Natural killer cell treated with Interleukin-12 subunit alpha and Interleukin-12 subunit beta and Interleukin-15 and Interleukin-18, amount 100 ng/mL, for 72 hours (primary cell): Measurements from ENCODE around the gene ZNF177. TPM values are rescaled to one million over a fixed set of nuclear protein-coding genes. Genes with fewer than 3 reads are reported as not detected.
"Not testable (repeated sequence)": the region's sequence is repeated elsewhere in the genome, so short reads cannot be mapped to it uniquely, and the experiment has no call there.

ENCODE experiments used
- ATAC-seq, 2 donors: fragments of 150-1000 bp; cut with Tn5 transposase in 1 of 2; sonication (Bioruptor Pico), chemical (Tn5 transposase) in 1 of 2; 2 replicates each; pipeline ENCODE4 v1.10.0; 2021
- DNase-seq: peaks from one replicate; pipeline ENCODE4 v3.0.0; 2022; ENCODE audit warnings: low spot score
- H3K27ac Mint-ChIP-seq, 2 donors: 1 replicate in 1 of 2; 2 replicates in 1 of 2; pipeline ENCODE4 v1.8.0; 2022; ENCODE audit warnings: mixed read lengths in 2 of 2, mild to moderate bottlenecking in 1 of 2, moderate library complexity in 1 of 2
- H3K27me3 Mint-ChIP-seq, 2 donors: 1 replicate in 1 of 2; 2 replicates in 1 of 2; pipeline ENCODE4 v1.8.0; 2022; ENCODE audit warnings: mixed read lengths in 2 of 2
- H3K36me3 Mint-ChIP-seq: one replicate; pipeline ENCODE4 v1.8.0; 2022; ENCODE audit warnings: mixed read lengths
- H3K4me1 Mint-ChIP-seq, 2 donors: 1 replicate in 1 of 2; 2 replicates in 1 of 2; pipeline ENCODE4 v1.8.0; 2022; ENCODE audit warnings: low read depth in 2 of 2, mixed read lengths in 2 of 2, mild to moderate bottlenecking in 1 of 2
- H3K4me3 Mint-ChIP-seq: one replicate; pipeline ENCODE4 v1.8.0; 2022; ENCODE audit warnings: mixed read lengths
- H3K9me3 Mint-ChIP-seq: 2 replicates; pipeline ENCODE4 v1.8.0; 2022; ENCODE audit warnings: mixed read lengths
- total RNA-seq, 2 donors: library from RNA; stranded (reverse); gene quantifications; one replicate each; pipeline ENCODE4 v1.2.3, GENCODE V29; 2022

Gene ZNF177
- total RNA-seq, result under 1 TPM; 0.33 to 0.86 TPM

- DNase-seq, result no peak
These were observed at the start of gene ZNF177 for GRCh38 chr19:9362905-9363304. Gene ZNF177 (plus strand): TSS chr19:9363013. CDS start chr19:9378312, 15,299 bp downstream.

GRCh38 chr19:9313756-9314155 lies 49.1 kb upstream of the ZNF177 start:
- H3K9me3 Mint-ChIP-seq, result peaks cover 4% of the 10 kb centered on the region
- no peak for DNase-seq
- H3K36me3 Mint-ChIP-seq, result peaks cover 6% of the 10 kb centered on the region
- H3K27ac Mint-ChIP-seq, result no peak overlapping the region
- no peak for ATAC-seq
- H3K27me3 Mint-ChIP-seq, result peaks cover 7 to 11% of the 10 kb centered on the region in 2 donors
- no peak overlapping the region for H3K4me3 Mint-ChIP-seq
- H3K4me1 Mint-ChIP-seq, result peaks cover 4 to 10% of the 10 kb centered on the region in 2 donors

More at GRCh38 chr19:9362905-9363304, at the start of gene ZNF177:
- H3K27ac Mint-ChIP-seq, result no peak within 1 kb of the TSS
- H3K27me3 Mint-ChIP-seq, result peaks cover 7 to 9% of the 10 kb centered on the region in 2 donors
- peaks cover 48% of the 10 kb centered on the region for H3K36me3 Mint-ChIP-seq
- H3K4me3 Mint-ChIP-seq, result peak within 1 kb of the TSS; percentile 3
- H3K9me3 Mint-ChIP-seq, result peaks cover 32% of the 10 kb centered on the region
- ATAC-seq, result peak in 1 of 2 donors; percentile 60
- H3K4me1 Mint-ChIP-seq, result peaks cover 0 to 7% of the 10 kb centered on the region in 2 donors

GRCh38 chr19:9321338-9321737 lies 41.5 kb upstream of the ZNF177 start:
- H3K27me3 Mint-ChIP-seq, result no peaks in the 10 kb centered on the region
- ATAC-seq (no peak), DNase-seq (no peak)
- peaks cover 4% of the 10 kb centered on the region for H3K9me3 Mint-ChIP-seq
- peaks cover 16 to 20% of the 10 kb centered on the region in 2 donors for H3K4me1 Mint-ChIP-seq
- H3K36me3 Mint-ChIP-seq, result peaks cover 16% of the 10 kb centered on the region
- no peak overlapping the region for H3K27ac Mint-ChIP-seq
- no peak overlapping the region for H3K4me3 Mint-ChIP-seq

- H3K36me3 Mint-ChIP-seq, result peaks cover 16% of the 10 kb centered on the region
- not testable (repeated sequence) for H3K9me3 Mint-ChIP-seq, H3K27me3 Mint-ChIP-seq, H3K27ac Mint-ChIP-seq, H3K4me3 Mint-ChIP-seq, ATAC-seq, DNase-seq
- H3K4me1 Mint-ChIP-seq, result peaks cover 16 to 20% of the 10 kb centered on the region in 2 donors
These were observed 41.1 kb upstream of the ZNF177 start for GRCh38 chr19:9321756-9322155.

- peak overlapping the region in 1 of 2 donors; percentile 85 for H3K27ac Mint-ChIP-seq
These were observed 40.6 kb upstream of the ZNF177 start for GRCh38 chr19:9322201-9322600.

GRCh38 chr19:9323557-9323918 lies 39.3 kb upstream of the ZNF177 start:
- peak; percentile 72 for DNase-seq
- Mint-ChIP-seq H3K4me3 (peak overlapping the region; percentile 93), H3K9me3 (peaks cover 4% of the 10 kb centered on the region), H3K27me3 (no peaks in the 10 kb centered on the region), H3K36me3 (peaks cover 24% of the 10 kb centered on the region), H3K27ac (peak overlapping the region; percentile 85 to 97), H3K4me1 (peaks cover 16 to 20% of the 10 kb centered on the region in 2 donors)
- peak; percentile 59 to 78 for ATAC-seq

More at GRCh38 chr19:9322201-9322600, 40.6 kb upstream of the ZNF177 start:
- H3K4me1 Mint-ChIP-seq, result peaks cover 16 to 20% of the 10 kb centered on the region in 2 donors
- DNase-seq, H3K9me3 Mint-ChIP-seq, H3K27me3 Mint-ChIP-seq, ATAC-seq: not testable (repeated sequence)
- peaks cover 17% of the 10 kb centered on the region for H3K36me3 Mint-ChIP-seq
- peak overlapping the region; percentile 93 for H3K4me3 Mint-ChIP-seq

DNA sequence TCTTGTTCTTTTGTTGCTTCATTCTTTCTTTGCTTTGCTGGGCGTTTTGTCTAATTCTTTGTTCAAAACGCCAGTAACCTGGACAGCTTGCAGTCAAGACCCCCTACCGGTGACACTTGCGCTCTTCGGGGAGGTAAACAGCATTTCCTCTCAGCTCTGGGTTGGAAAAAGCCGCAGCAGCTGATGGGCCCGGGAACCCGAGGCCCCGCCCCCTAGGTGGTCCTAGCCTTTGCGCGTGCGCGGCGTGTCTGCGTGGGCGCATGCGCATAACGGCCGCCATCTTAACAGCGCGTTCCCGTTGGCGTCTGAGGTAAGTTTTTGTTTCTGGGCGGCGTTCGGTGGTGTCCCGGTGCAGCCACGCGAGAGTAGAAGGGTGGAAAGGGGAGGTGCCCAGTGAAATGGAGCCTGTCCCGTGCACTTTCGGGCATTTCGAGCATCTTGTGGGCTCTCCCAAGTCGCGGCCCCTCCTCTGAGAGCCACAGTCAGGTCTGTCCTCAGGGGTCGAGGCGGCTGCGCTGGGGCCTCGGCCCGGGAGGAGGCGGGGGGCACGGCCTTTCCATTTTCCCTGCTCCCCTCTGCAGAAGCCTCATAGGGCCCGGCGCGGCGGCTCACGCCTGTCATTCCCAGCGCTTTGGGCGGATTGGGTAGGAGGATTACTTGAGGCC lies 38.8 kb upstream of the ZNF177 start, which contains the start of gene ZNF559:
ZNF559 (plus strand) TSS at position 261 of the 665 bp plus-strand sequence. CDS start 14,371 bp downstream, outside the sequence.
- Mint-ChIP-seq H3K36me3 (peaks cover 24% of the 10 kb centered on the region), H3K27me3 (no peaks in the 10 kb centered on the region), H3K4me1 (peaks cover 16 to 20% of the 10 kb centered on the region in 2 donors), H3K27ac (peak within 1 kb of the TSS; percentile 85 to 97), H3K4me3 (peak within 1 kb of the TSS; percentile 93), H3K9me3 (peaks cover 4% of the 10 kb centered on the region)
- DNase-seq (peak; percentile 95), ATAC-seq (peak; percentile 99)

DNA sequence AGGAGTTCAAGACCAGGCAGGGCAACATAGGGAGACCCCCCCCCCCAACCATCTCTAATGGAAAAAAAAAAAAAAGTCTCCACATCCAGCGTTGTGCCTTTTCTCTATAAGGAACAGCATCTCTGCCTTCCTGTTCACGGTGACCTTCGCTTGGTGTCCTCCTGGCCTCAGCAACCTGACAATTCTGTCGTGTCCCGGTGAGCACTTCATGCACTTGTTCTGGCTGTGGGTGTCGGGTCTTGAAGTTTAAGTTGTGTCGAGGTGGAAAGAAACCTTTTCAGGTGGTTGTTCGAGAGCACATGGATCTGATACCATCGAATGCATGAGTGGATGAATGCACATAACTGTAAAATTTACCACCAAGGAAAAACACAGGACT lies 38.2 kb upstream of the ZNF177 start:
- Mint-ChIP-seq H3K27ac (peak overlapping the region; percentile 85 to 97), H3K4me1 (peaks cover 16 to 20% of the 10 kb centered on the region in 2 donors), H3K9me3 (peaks cover 4% of the 10 kb centered on the region), H3K36me3 (peaks cover 27% of the 10 kb centered on the region), H3K27me3 (no peaks in the 10 kb centered on the region), H3K4me3 (peak overlapping the region; percentile 93)
- DNase-seq, result no peak
- ATAC-seq, result no peak

- ATAC-seq (no peak), DNase-seq (no peak)
- no peak overlapping the region for H3K27ac Mint-ChIP-seq
- H3K4me3 Mint-ChIP-seq, result no peak overlapping the region
- H3K9me3 Mint-ChIP-seq, result peaks cover 19% of the 10 kb centered on the region
- no peaks in the 10 kb centered on the region for H3K27me3 Mint-ChIP-seq
- peaks cover 50% of the 10 kb centered on the region for H3K36me3 Mint-ChIP-seq
- peaks cover under 1 to 1% of the 10 kb centered on the region in 2 donors for H3K4me1 Mint-ChIP-seq
These were observed 32.8 kb upstream of the ZNF177 start for GRCh38 chr19:9329999-9330398.

DNA sequence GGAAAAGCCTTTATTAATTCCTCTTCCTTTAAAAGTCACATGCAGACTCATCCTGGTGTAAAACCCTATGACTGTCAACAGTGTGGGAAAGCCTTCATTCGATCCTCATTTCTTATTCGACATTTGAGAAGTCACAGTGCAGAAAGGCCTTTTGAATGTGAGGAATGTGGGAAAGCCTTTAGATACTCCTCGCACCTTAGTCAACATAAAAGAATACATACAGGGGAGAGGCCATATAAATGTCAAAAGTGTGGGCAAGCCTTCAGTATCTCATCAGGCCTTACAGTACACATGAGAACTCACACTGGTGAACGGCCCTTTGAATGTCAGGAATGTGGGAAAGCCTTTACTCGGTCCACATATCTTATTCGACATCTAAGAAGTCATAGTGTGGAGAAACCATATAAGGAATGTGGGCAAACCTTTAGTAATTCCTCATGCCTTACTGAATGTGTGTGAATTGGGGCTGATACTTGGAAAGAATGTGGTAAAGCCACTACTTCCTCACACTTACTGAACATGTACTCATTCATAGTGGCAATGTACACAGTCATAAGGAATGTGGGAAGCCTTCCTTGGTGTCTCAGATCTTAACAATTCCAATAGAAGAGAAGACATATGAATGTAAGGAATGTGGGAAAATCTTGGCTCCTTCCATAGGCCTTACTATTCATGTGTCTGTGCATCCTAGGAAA lies 20.1 kb upstream of the ZNF177 start:
- Mint-ChIP-seq H3K27me3 (no peaks in the 10 kb centered on the region), H3K9me3 (peaks cover 26% of the 10 kb centered on the region), H3K4me1 (no peaks in the 10 kb centered on the region), H3K36me3 (peaks cover 75% of the 10 kb centered on the region), H3K27ac (no peak overlapping the region), H3K4me3 (no peak overlapping the region)
- DNase-seq, result no peak
- no peak for ATAC-seq

- ATAC-seq (no peak), DNase-seq (no peak)
- Mint-ChIP-seq H3K27me3 (no peaks in the 10 kb centered on the region), H3K36me3 (peaks cover 75% of the 10 kb centered on the region), H3K9me3 (peaks cover 20% of the 10 kb centered on the region), H3K4me1 (no peaks in the 10 kb centered on the region), H3K4me3 (no peak overlapping the region), H3K27ac (no peak overlapping the region)
These were observed 17.8 kb upstream of the ZNF177 start for GRCh38 chr19:9345005-9345404.

DNA sequence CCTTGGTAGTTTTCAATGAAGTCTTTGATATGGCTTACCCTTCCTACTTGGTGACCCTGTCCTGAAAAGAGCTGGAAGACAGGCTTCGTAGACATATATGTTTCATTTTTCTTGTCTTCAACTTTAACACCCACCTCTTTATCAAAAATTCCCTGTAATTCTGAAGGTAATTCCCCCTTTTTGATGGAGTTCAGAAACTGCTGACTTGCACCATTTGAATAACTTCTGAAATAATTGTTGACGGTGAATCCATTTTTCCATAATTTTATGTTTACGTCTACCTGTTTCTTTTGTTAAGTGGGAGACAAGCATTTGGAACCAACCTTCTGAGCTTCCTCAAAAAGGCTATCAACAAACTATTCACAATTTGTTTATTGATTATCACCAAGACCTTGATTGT lies 14.6 kb upstream of the ZNF177 start:
- no peaks in the 10 kb centered on the region for H3K27me3 Mint-ChIP-seq
- no peak overlapping the region for H3K4me3 Mint-ChIP-seq
- H3K9me3 Mint-ChIP-seq, result peaks cover 22% of the 10 kb centered on the region
- no peaks in the 10 kb centered on the region for H3K4me1 Mint-ChIP-seq
- H3K36me3 Mint-ChIP-seq, result peaks cover 62% of the 10 kb centered on the region
- DNase-seq, result no peak
- ATAC-seq, result no peak
- no peak overlapping the region for H3K27ac Mint-ChIP-seq

- peaks cover 19% of the 10 kb centered on the region for H3K9me3 Mint-ChIP-seq
- H3K27ac Mint-ChIP-seq, result no peak overlapping the region
- H3K27me3 Mint-ChIP-seq, result no peaks in the 10 kb centered on the region
- no peak overlapping the region for H3K4me3 Mint-ChIP-seq
- no peaks in the 10 kb centered on the region for H3K4me1 Mint-ChIP-seq
- H3K36me3 Mint-ChIP-seq, result peaks cover 58% of the 10 kb centered on the region
- ATAC-seq, result no peak
- DNase-seq, result no peak
These were observed 14.1 kb upstream of the ZNF177 start for GRCh38 chr19:9348671-9349070.

- DNase-seq (no peak), ATAC-seq (no peak)
- Mint-ChIP-seq H3K36me3 (peaks cover 46% of the 10 kb centered on the region), H3K4me3 (no peak overlapping the region), H3K4me1 (no peaks in the 10 kb centered on the region), H3K27me3 (no peaks in the 10 kb centered on the region), H3K27ac (no peak overlapping the region), H3K9me3 (peaks cover 16% of the 10 kb centered on the region)
These were observed 10.3 kb upstream of the ZNF177 start for GRCh38 chr19:9352505-9352904.
